BJ (cell line): ENCODE measurements around the gene PRDM2. TPM values are rescaled to one million over a fixed set of nuclear protein-coding genes. Genes with fewer than 3 reads are reported as not detected.

Source experiments
- CTCF ChIA-PET: fragments of 350-600 bp; formaldehyde crosslinking; extraction: SDS; loops from one replicate; lab custom pipeline; 2021; ENCODE audit warnings: antibody characterized with exemption, inconsistent platforms; lab: Yijun Ruan, JAX
- POLR2A ChIA-PET: fragments of 300-600 bp; sonication (Branson Sonifier 250); formaldehyde crosslinking; extraction: SDS; loops from one replicate; lab custom pipeline; 2021; ENCODE audit warnings: antibody characterized with exemption; lab: Charles Lee
- DNase-seq: peaks from one replicate; pipeline ENCODE4 v3.0.0-alpha.2; 2011; ENCODE audit warnings: low read depth
- H3K27me3 ChIP-seq: 2 replicates; pipeline ENCODE4 v1.6.0; 2011; ENCODE audit warnings: low read length; ENCODE audit not compliant: control insufficient read depth, insufficient read depth
- H3K36me3 ChIP-seq: 2 replicates; pipeline ENCODE4 v1.5.1; 2011; ENCODE audit warnings: low read length; ENCODE audit not compliant: control insufficient read depth, insufficient read depth
- H3K4me3 ChIP-seq: 2 replicates; pipeline ENCODE4 v1.5.1; 2011; ENCODE audit warnings: low read depth, mild to moderate bottlenecking, control low read depth, low read length
- polyA plus RNA-seq: library from polyadenylated mRNA; depleted of rRNA; stranded (reverse); fragments of >200 nt; gene quantifications from 2 replicates; pipeline ENCODE4 v1.2.3, GENCODE V29; 2011
- TF ChIP-seq, protein P1 (sequence below): IDR thresholded peaks from 2 replicates; pipeline ENCODE4 v1.5.1; 2011; ENCODE audit warnings: low read depth, mild to moderate bottlenecking, control low read depth, inconsistent platforms, low read length, moderate library complexity; ENCODE audit not compliant: insufficient read depth

The PRDM2 gene
- polyA plus RNA-seq, 1 experiment, result 9.6 TPM

DNA sequence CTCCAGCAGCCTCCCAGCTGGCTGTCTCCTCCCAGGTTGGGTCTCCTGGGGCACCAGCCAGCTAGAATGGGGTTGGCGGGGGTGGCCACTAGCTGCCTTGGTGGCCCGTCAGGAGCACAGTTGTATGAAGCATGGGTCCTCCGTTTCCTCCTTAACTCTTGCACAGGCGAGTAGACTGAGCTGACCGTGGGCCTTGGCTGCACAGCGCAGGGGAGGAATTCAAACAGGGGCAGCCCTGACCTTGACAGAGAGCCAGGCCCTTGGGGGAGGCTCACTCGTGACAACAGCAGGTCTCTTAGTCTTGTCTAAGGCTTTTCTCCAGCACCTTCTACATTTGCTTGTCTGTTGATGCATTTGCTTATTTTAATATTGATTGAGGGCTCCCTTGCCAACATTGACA is 114.1 kb downstream of the PRDM2 start:
- ChIA-PET POLR2A (no interaction called here), CTCF (interaction anchor here (0.5 to 3.0 kb wide), 9 partner anchors 9 to 1644 kb away, joined by 3 to 13 read pairs (median 4); no protein-coding TSS in a partner anchor)
- TF ChIP-seq, protein P1, sequence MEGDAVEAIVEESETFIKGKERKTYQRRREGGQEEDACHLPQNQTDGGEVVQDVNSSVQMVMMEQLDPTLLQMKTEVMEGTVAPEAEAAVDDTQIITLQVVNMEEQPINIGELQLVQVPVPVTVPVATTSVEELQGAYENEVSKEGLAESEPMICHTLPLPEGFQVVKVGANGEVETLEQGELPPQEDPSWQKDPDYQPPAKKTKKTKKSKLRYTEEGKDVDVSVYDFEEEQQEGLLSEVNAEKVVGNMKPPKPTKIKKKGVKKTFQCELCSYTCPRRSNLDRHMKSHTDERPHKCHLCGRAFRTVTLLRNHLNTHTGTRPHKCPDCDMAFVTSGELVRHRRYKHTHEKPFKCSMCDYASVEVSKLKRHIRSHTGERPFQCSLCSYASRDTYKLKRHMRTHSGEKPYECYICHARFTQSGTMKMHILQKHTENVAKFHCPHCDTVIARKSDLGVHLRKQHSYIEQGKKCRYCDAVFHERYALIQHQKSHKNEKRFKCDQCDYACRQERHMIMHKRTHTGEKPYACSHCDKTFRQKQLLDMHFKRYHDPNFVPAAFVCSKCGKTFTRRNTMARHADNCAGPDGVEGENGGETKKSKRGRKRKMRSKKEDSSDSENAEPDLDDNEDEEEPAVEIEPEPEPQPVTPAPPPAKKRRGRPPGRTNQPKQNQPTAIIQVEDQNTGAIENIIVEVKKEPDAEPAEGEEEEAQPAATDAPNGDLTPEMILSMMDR, result no peak
- Histone ChIP-seq H3K4me3 (no peak overlapping the region), H3K27me3 (no peaks in the 10 kb centered on the region), H3K36me3 (no peaks in the 10 kb centered on the region; the same call in 1 of the 2 replicates)
- DNase-seq, result no peak

- H3K27me3 ChIP-seq, result no peaks in the 10 kb centered on the region
- POLR2A ChIA-PET, result no interaction called here
Observed at GRCh38 chr1:13816016-13816760, 116.2 kb downstream of the PRDM2 start.

DNA sequence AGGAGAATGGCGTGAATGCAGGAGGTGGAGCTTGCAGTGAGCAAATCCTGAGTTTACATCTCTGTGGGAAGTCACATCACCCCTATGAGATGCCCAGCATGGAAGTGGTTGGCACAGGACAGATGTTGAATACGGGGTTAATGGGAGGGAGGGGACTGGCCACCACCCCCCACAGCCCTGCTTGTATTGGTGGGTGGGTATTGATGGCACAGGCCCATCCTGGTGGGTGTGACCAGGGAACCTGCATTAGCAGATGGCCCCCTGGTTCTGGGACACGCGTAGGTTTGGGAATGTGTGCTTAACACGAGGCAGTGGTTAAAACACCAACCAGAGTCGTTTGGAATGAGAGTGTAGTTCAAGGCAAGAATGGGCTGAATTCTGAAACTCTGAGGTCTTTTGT is 117.9 kb downstream of the PRDM2 start:
- H3K36me3 ChIP-seq, result peaks cover 1% of the 10 kb centered on the region; the same call in 1 of the 2 replicates
- ChIA-PET CTCF (no interaction called here), POLR2A (no interaction called here)
- DNase-seq, result no peak
- no peaks in the 10 kb centered on the region for H3K27me3 ChIP-seq
- TF ChIP-seq, protein P1, result no peak
- H3K4me3 ChIP-seq, result no peak overlapping the region

More at GRCh38 chr1:13816016-13816760, 116.2 kb downstream of the PRDM2 start:
- TF ChIP-seq, protein P1, result no peak
- CTCF ChIA-PET, result interaction anchor here (1.1 kb wide), 1 partner anchor 9 kb away, joined by 3 read pairs; no protein-coding TSS in a partner anchor
- Histone ChIP-seq H3K36me3 (no peaks in the 10 kb centered on the region; the same call in 1 of the 2 replicates), H3K4me3 (no peak overlapping the region)
- no peak for DNase-seq

DNA sequence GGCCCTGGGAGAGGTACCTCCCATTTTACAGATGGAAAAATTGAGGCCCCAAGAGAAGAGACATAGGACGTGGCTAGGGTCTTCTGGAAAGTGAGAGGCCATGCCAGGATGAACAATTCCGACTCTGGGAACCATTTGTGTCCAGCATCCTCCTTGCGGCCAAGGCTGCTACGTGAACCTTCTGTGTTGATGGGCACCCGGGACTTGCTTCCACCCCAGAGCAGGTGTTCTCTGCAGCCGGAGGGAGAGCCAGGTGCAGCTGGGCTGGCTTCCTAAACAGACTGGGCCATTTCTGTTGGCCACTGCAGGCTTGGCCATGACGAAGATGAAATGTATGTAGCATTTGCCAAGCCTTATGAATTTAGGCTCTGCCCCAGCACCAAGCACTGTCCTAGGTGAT is 118.9 kb downstream of the PRDM2 start:
- CTCF ChIA-PET, result no interaction called here

GRCh38 chr1:13819642-13820041 is 119.7 kb downstream of the PRDM2 start:
- peaks cover 1% of the 10 kb centered on the region; the same call in 1 of the 2 replicates for H3K36me3 ChIP-seq
- ChIA-PET CTCF (interaction anchor here (0.7 kb wide), 1 partner anchor 134 kb away, joined by 3 read pairs; no protein-coding TSS in a partner anchor), POLR2A (no interaction called here)
- TF ChIP-seq, protein P1, result no peak
- no peak overlapping the region for H3K4me3 ChIP-seq
- DNase-seq, result no peak
- no peaks in the 10 kb centered on the region for H3K27me3 ChIP-seq

More for the DNA sequence above, 118.9 kb downstream of the PRDM2 start:
- POLR2A ChIA-PET, result no interaction called here
- H3K36me3 ChIP-seq, result peaks cover 1% of the 10 kb centered on the region; the same call in 1 of the 2 replicates
- H3K4me3 ChIP-seq, result no peak overlapping the region
- H3K27me3 ChIP-seq, result no peaks in the 10 kb centered on the region
- TF ChIP-seq, protein P1, result no peak
- DNase-seq, result no peak
